Osteoblast (primary cell): ENCODE results near the gene HOXD13. TPM values are rescaled to one million over a fixed set of nuclear protein-coding genes. Genes with fewer than 3 reads are reported as not detected.

Source experiments
- DNase-seq: peaks from one replicate; pipeline ENCODE4 v3.0.0; 2011; ENCODE audit warnings: low spot score, mixed read lengths; ENCODE audit not compliant: insufficient read length; ENCODE audit errors: missing footprints
- H2AFZ ChIP-seq: 2 replicates; pipeline ENCODE4 v1.6.0; 2011; ENCODE audit warnings: mild to moderate bottlenecking, low read length
- H3K27ac ChIP-seq: 2 replicates; pipeline ENCODE4 v1.5.1; 2011; ENCODE audit warnings: mild to moderate bottlenecking, low read depth, low read length, moderate library complexity
- H3K27me3 ChIP-seq: 2 replicates; pipeline ENCODE4 v1.6.0; 2012; ENCODE audit warnings: mild to moderate bottlenecking, control low read depth, inconsistent platforms, low read length, moderate library complexity; ENCODE audit not compliant: insufficient read depth
- H3K36me3 ChIP-seq: 2 replicates; pipeline ENCODE4 v1.5.1; 2011; ENCODE audit warnings: mild to moderate bottlenecking, low read length, control low read depth, moderate library complexity; ENCODE audit not compliant: insufficient read depth
- H3K4me1 ChIP-seq: 2 replicates; pipeline ENCODE4 v1.5.1; 2011; ENCODE audit warnings: mild to moderate bottlenecking, low read length, control low read depth, moderate library complexity; ENCODE audit not compliant: insufficient read depth
- H3K4me2 ChIP-seq: 2 replicates; pipeline ENCODE4 v1.6.0; 2011; ENCODE audit warnings: mild to moderate bottlenecking, low read length; ENCODE audit not compliant: insufficient read depth
- H3K4me3 ChIP-seq: fragments of 200-600 bp; sonication (generic); 3 replicates; pipeline ENCODE4 v1.5.1; 2012; ENCODE audit warnings: mild to moderate bottlenecking, low read length, inconsistent platforms; ENCODE audit not compliant: insufficient read depth
- H3K79me2 ChIP-seq: 2 replicates; pipeline ENCODE4 v1.6.0; 2012; ENCODE audit warnings: mild to moderate bottlenecking, low read length, control low read depth, inconsistent platforms; ENCODE audit not compliant: insufficient read depth
- H3K9me3 ChIP-seq: 2 replicates; pipeline ENCODE4 v1.5.1; 2011; ENCODE audit warnings: low read depth, low read length, control low read depth
- H4K20me1 ChIP-seq: 2 replicates; pipeline ENCODE4 v1.6.0; 2012; ENCODE audit warnings: mild to moderate bottlenecking, low read length, control low read depth; ENCODE audit not compliant: insufficient read depth
- CTCF ChIP-seq: IDR thresholded peaks from 2 replicates; pipeline ENCODE4 v1.5.1; 2011; ENCODE audit warnings: mild to moderate bottlenecking, low read depth, low read length, moderate library complexity; ENCODE audit errors: extremely low read depth
- total RNA-seq: library from RNA; depleted of rRNA; stranded (reverse); fragments of >200 nt; gene quantifications from 2 replicates; pipeline ENCODE4 v1.2.3, GENCODE V29; 2012

The HOXD13 gene
- total RNA-seq, 1 donor: not detected

- peaks cover 91% of the 10 kb centered on the region for H3K27me3 ChIP-seq
- no peaks in the 10 kb centered on the region for H3K79me2 ChIP-seq
- no peak overlapping the region for H3K4me3 ChIP-seq
- H3K4me2 ChIP-seq: no peak overlapping the region
- TF ChIP-seq CTCF: no peak
- no peaks in the 10 kb centered on the region for H3K4me1 ChIP-seq
- no peaks in the 10 kb centered on the region for H3K36me3 ChIP-seq
- H2AFZ ChIP-seq: no peak overlapping the region
- no peak overlapping the region for H3K27ac ChIP-seq
- H4K20me1 ChIP-seq: no peaks in the 10 kb centered on the region
- H3K9me3 ChIP-seq: no peaks in the 10 kb centered on the region
- peak; percentile 80 for DNase-seq
These were observed 16.8 kb downstream of the HOXD13 start for GRCh38 chr2:176109192-176109901.

- no peak for TF ChIP-seq CTCF
- H3K9me3 ChIP-seq: no peaks in the 10 kb centered on the region
- peaks cover 91% of the 10 kb centered on the region for H3K27me3 ChIP-seq
- no peaks in the 10 kb centered on the region for H3K36me3 ChIP-seq
- no peak overlapping the region for H3K4me3 ChIP-seq
- no peak for DNase-seq
- H3K4me1 ChIP-seq: no peaks in the 10 kb centered on the region
- no peak overlapping the region for H3K27ac ChIP-seq
- no peaks in the 10 kb centered on the region for H3K79me2 ChIP-seq
- no peak overlapping the region for H3K4me2 ChIP-seq
- H2AFZ ChIP-seq: no peak overlapping the region
- no peaks in the 10 kb centered on the region for H4K20me1 ChIP-seq
These were observed 17.4 kb downstream of the HOXD13 start for GRCh38 chr2:176109946-176110345.

GRCh38 chr2:176110415-176111308, 18.1 kb downstream of the HOXD13 start:
- no peak for TF ChIP-seq CTCF
- no peak for DNase-seq
- Histone ChIP-seq H3K9me3 (no peaks in the 10 kb centered on the region), H3K27ac (no peak overlapping the region), H3K27me3 (peaks cover 91% of the 10 kb centered on the region), H3K4me2 (no peak overlapping the region), H4K20me1 (no peaks in the 10 kb centered on the region), H3K36me3 (no peaks in the 10 kb centered on the region), H3K4me1 (no peaks in the 10 kb centered on the region), H3K79me2 (no peaks in the 10 kb centered on the region), H2AFZ (no peak overlapping the region), H3K4me3 (no peak overlapping the region)

GRCh38 chr2:176111309-176111663, 18.8 kb downstream of the HOXD13 start:
- H3K36me3 ChIP-seq: no peaks in the 10 kb centered on the region
- peak; percentile 96 for DNase-seq
- H3K4me3 ChIP-seq: no peak overlapping the region
- H3K4me1 ChIP-seq: no peaks in the 10 kb centered on the region
- H3K79me2 ChIP-seq: no peaks in the 10 kb centered on the region
- no peak overlapping the region for H3K27ac ChIP-seq
- H3K4me2 ChIP-seq: no peak overlapping the region
- H4K20me1 ChIP-seq: no peaks in the 10 kb centered on the region
- no peaks in the 10 kb centered on the region for H3K9me3 ChIP-seq
- H3K27me3 ChIP-seq: peaks cover 91% of the 10 kb centered on the region
- H2AFZ ChIP-seq: no peak overlapping the region
- peak; percentile 85 for TF ChIP-seq CTCF
